Calu3 (cell line): ENCODE data around the gene VEGFB. TPM values are rescaled to one million over a fixed set of nuclear protein-coding genes. Genes with fewer than 3 reads are reported as not detected.
A peak's percentile ranks its signal among the peaks of the same experiment; 100 is the strongest.

ENCODE experiments used
- BruUV-seq: library from RNA; stranded (reverse); fragments of 400-500 nt; replicated peaks from 2 replicates; lab custom pipeline; 2021; lab: Mats Ljungman, UMichigan
- CTCF ChIA-PET: fragments of 300-600 bp; sonication (Branson Sonifier 250); formaldehyde crosslinking; loops from one replicate; lab custom pipeline; 2022; ENCODE audit warnings: antibody characterized with exemption; lab: Charles Lee
- DNase-seq: peaks from one replicate; pipeline ENCODE4 v3.0.0; 2022
- H3K27ac Mint-ChIP-seq: one replicate; pipeline ENCODE4 v1.8.0; 2022; ENCODE audit warnings: mixed read lengths; ENCODE audit not compliant: unreplicated experiment
- H3K27me3 Mint-ChIP-seq: one replicate; pipeline ENCODE4 v1.8.0; 2022; ENCODE audit warnings: mixed read lengths; ENCODE audit not compliant: unreplicated experiment
- H3K36me3 Mint-ChIP-seq: one replicate; pipeline ENCODE4 v1.8.0; 2022; ENCODE audit warnings: mild to moderate bottlenecking, moderate library complexity, mixed read lengths; ENCODE audit not compliant: insufficient read depth, unreplicated experiment
- H3K4me1 Mint-ChIP-seq: one replicate; pipeline ENCODE4 v1.8.0; 2022; ENCODE audit warnings: mild to moderate bottlenecking, low read depth, mixed read lengths; ENCODE audit not compliant: unreplicated experiment
- H3K4me3 Mint-ChIP-seq: one replicate; pipeline ENCODE4 v1.8.0; 2022; ENCODE audit warnings: mild to moderate bottlenecking, low read depth, moderate library complexity, mixed read lengths; ENCODE audit not compliant: unreplicated experiment
- H3K9me3 Mint-ChIP-seq: one replicate; pipeline ENCODE4 v1.8.0; 2022; ENCODE audit warnings: low read depth, mixed read lengths; ENCODE audit not compliant: unreplicated experiment
- intact Hi-C: fragments of 100-400 bp; cut with micrococcal nuclease; formaldehyde crosslinking; loops from one replicate; pipeline ENCODE4 v1.10.0; 2022; ENCODE audit not compliant: unreplicated experiment
- total RNA-seq: library from RNA; stranded (reverse); gene quantifications from 2 replicates; pipeline ENCODE4 v1.2.3, GENCODE V29; 2022
- TF ChIP-seq, protein P1 (sequence below): fragments of 200-600 bp; IDR thresholded peaks from one replicate; pipeline ENCODE4 v1.8.0; 2022; ENCODE audit warnings: antibody characterized with exemption; ENCODE audit not compliant: unreplicated experiment

Gene VEGFB
- total RNA-seq, 1 experiment from 2014 or later = 91.5 TPM

DNA sequence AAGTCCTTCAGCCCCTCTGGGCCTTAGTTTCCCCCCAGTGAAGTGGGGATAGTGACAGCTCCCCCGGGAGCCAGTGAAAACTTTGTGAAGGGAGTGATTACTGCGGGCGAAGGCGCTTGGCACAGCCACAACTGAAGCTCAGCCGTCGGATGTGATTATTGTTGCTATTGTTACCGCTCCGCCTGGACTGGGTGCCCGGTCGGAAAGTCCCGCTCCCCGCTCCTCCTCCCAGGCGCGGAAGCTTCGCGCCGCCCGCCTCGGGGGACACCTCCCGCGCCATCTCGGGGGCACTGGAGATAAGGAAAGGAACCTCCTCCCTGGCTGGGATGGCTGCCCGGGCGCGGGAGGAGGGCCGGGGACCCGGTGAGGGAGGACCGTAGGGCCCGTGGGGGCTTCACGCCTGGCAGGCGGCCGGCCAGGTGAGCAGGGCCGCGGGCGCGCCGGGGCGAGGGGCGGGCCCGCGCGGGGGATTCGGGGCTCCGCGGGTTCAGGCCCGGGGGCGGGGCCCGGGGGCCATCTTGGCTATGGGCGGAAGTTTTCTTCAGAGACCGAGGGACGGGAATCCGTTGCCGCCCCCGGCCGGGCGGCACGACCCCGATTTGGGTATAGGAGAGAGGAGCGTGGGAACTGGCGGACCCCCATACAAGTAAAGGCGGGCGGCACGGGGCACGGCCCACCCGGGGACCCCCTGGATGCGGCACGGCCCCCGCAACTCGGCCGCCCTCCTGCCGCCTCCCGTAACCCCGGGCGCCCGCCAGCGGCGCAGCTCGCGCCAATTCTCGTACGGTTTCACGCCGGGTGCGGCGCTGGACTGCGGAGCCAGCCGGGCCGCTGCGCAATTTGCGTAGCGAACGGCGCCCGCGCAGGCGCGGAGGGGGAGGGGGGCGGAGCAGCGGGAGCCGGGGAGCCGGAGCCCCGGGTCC lies 50.8 kb downstream of the VEGFB start, which contains the start of gene GPR137:
TSS of gene GPR137 (plus strand) at position 887 of the 923 bp plus-strand sequence. CDS start 677 bp downstream, outside the sequence.
- peaks cover 22% of the 10 kb centered on the region for H3K4me1 Mint-ChIP-seq
- peaks cover 14% of the 10 kb centered on the region for H3K27me3 Mint-ChIP-seq
- peak within 1 kb of the TSS; percentile 68 for H3K4me3 Mint-ChIP-seq
- BruUV-seq = TSS peak; percentile 89
- peak; percentile 87 for DNase-seq
- intact Hi-C loops = no loop called here
- TF ChIP-seq, protein P1, sequence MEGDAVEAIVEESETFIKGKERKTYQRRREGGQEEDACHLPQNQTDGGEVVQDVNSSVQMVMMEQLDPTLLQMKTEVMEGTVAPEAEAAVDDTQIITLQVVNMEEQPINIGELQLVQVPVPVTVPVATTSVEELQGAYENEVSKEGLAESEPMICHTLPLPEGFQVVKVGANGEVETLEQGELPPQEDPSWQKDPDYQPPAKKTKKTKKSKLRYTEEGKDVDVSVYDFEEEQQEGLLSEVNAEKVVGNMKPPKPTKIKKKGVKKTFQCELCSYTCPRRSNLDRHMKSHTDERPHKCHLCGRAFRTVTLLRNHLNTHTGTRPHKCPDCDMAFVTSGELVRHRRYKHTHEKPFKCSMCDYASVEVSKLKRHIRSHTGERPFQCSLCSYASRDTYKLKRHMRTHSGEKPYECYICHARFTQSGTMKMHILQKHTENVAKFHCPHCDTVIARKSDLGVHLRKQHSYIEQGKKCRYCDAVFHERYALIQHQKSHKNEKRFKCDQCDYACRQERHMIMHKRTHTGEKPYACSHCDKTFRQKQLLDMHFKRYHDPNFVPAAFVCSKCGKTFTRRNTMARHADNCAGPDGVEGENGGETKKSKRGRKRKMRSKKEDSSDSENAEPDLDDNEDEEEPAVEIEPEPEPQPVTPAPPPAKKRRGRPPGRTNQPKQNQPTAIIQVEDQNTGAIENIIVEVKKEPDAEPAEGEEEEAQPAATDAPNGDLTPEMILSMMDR = no peak
- CTCF ChIA-PET = interaction anchor here (0.6 to 2.1 kb wide), 6 partner anchors 13 to 46 kb away, joined by 3 to 8 read pairs (median 5); partner anchors contain the start of genes PLCB3, PRDX5 and TRMT112
- peaks cover 45% of the 10 kb centered on the region for H3K36me3 Mint-ChIP-seq
- H3K9me3 Mint-ChIP-seq = no peaks in the 10 kb centered on the region
- peak within 1 kb of the TSS; percentile 63 for H3K27ac Mint-ChIP-seq

DNA sequence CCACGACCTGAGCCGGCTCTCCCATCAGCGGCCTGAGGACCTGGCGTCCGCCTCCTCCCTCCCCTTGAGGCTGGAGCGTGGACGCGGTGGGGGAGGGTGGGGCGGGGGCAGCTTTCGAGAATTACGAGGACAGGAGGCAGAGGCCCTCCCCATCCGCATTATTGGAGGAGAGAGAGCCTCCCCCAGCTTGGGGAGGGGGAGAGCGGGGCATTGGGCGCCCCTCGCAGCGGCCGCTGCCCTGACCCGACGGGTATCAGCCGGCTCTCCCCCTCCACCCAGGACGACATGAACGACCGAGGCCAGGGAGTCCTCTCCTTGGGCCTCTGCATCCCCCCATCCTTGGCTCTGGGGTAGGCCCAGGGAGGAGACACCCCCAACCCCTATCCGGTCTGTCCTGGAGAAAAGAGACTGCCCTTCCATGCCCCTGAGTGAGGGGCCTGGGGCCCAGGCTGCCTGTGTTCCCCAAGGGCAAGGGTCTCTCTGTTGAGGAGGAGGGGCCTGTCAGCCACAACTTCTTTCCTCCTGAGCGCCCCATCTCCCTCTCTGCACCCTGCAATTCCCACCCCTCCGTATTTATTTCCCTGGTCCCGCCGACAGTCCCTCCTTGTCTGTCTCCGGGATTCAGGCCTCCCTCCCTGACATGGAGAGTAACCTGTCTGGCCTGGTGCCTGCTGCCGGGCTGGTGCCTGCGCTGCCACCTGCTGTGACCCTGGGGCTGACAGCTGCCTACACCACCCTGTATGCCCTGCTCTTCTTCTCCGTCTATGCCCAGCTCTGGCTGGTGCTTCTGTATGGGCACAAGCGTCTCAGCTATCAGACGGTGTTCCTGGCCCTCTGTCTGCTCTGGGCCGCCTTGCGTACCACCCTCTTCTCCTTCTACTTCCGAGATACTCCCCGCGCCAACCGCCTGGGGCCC lies 51.8 kb downstream of the VEGFB start:
- Mint-ChIP-seq H3K36me3 (peaks cover 48% of the 10 kb centered on the region), H3K4me1 (peaks cover 29% of the 10 kb centered on the region), H3K27me3 (peaks cover 23% of the 10 kb centered on the region), H3K4me3 (peak overlapping the region; percentile 68), H3K27ac (peak overlapping the region; percentile 1), H3K9me3 (no peaks in the 10 kb centered on the region)
- intact Hi-C loops = no loop called here
- peak; percentile 56 for DNase-seq
- CTCF ChIA-PET = interaction anchor here (1.7 to 2.1 kb wide), 2 partner anchors 15 to 18 kb away, joined by 5 to 8 read pairs; no protein-coding TSS in a partner anchor
- no TSS peak for BruUV-seq
- TF ChIP-seq, protein P1 = no peak

DNA sequence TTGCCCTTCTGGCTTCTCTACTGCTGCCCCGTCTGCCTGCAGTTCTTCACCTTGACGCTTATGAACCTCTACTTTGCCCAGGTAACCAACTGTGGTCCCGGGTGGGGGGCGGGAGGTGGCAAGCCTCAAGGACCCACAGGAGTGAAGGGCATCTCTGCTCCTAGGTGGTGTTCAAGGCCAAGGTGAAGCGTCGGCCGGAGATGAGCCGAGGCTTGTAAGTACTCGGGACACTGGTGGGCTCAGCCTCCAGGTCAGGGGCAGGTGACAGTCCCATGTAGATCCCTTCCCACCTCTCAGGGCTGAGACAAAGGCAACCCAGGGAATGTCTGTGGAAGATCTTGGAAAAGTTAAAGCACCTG lies 52.4 kb downstream of the VEGFB start:
- Mint-ChIP-seq H3K36me3 (peaks cover 43% of the 10 kb centered on the region), H3K4me1 (peaks cover 23% of the 10 kb centered on the region), H3K27me3 (peaks cover 25% of the 10 kb centered on the region), H3K9me3 (no peaks in the 10 kb centered on the region), H3K27ac (peak overlapping the region; percentile 1), H3K4me3 (peak overlapping the region; percentile 68)
- TF ChIP-seq, protein P1 = no peak
- DNase-seq = no peak
- no TSS peak for BruUV-seq
- intact Hi-C loops = no loop called here
- CTCF ChIA-PET = no interaction called here

DNA sequence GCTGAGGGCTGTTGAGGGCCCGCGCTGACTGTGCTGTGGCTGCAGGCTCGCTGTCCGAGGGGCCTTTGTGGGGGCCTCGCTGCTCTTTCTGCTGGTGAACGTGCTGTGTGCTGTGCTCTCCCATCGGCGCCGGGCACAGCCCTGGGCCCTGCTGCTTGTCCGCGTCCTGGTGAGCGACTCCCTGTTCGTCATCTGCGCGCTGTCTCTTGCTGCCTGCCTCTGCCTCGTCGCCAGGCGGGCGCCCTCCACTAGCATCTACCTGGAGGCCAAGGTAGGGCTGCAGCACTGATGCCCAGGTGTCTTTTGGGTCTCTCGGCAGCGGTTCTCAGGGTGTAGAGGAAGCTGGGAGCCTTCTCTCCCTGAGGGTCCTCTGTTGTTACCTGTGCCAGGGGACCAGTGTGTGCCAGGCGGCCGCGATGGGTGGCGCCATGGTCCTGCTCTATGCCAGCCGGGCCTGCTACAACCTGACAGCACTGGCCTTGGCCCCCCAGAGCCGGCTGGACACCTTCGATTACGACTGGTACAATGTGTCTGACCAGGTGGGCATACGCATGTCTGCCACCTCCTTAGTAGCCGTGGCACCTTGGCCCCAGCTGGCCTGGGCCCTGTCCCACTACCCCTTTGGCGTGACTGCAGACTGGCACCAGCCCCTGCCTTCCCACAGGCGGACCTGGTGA lies 53.4 kb downstream of the VEGFB start:
- Mint-ChIP-seq H3K27me3 (peaks cover 35% of the 10 kb centered on the region), H3K4me1 (peaks cover 17% of the 10 kb centered on the region), H3K27ac (no peak overlapping the region), H3K9me3 (no peaks in the 10 kb centered on the region), H3K4me3 (no peak overlapping the region), H3K36me3 (peaks cover 34% of the 10 kb centered on the region)
- CTCF ChIA-PET = no interaction called here
- no TSS peak for BruUV-seq
- no peak for DNase-seq
- TF ChIP-seq, protein P1 = no peak
- intact Hi-C loops = no loop called here
